ENCODE measurements around the gene MAPRE3. TPM values are rescaled to one million over a fixed set of nuclear protein-coding genes. Genes with fewer than 3 reads are reported as not detected.

The MAPRE3 gene
- total and polyA plus RNA-seq, 2 donors (not counting 3 experiments of a cell fraction or from before 2014, with no cell fraction given), result 4.4 to 6.1 TPM

DNA sequence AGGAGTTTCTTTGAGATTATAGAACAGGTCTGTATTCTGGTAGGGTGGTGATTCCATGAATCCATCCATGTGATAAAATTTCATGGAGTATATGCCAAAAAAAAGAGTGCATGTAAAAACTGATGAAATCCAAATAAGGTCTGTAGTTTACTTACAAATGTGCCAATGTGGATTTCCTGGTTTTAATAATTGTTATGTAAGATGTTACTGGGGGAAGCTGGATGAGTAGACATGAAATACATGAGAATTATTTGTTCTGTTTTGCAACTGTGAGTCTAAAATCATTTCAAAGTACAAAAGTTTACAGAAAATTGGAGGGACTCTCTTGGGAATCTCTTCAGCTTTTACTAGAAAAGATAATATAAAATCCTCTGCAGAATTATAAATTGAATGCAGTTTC is 38.6 kb downstream of the MAPRE3 start:
- dilution Hi-C loops (cut with MboI; ENCODE audit: extremely low pct_ligation_motif_present, low sequenced_read_pairs), result no loop called here
- POLR2A ChIA-PET, result no interaction called here
- no peaks in the 10 kb centered on the region for H3K27me3 ChIP-seq (ENCODE audit: control insufficient read depth in 2 of 2, insufficient read depth in 2 of 2, low read length in 2 of 2)

More for the DNA sequence above, 38.6 kb downstream of the MAPRE3 start:
- Histone ChIP-seq H3K4me1 (ENCODE audit: control insufficient read depth, extremely low read depth, insufficient read depth, low read length) (peaks cover 4% of the 10 kb centered on the region), H3K9ac (replicated peaks; ENCODE audit: extremely low read depth, insufficient read depth, low read length) (no peak overlapping the region), H3K4me3 (replicated peaks in 1 of 3; ENCODE audit: insufficient read depth in 1 of 3, low read depth in 1 of 3, low read length in 3 of 3) (no peak overlapping the region), H3K27ac (ENCODE audit: insufficient read depth, low read depth, low read length) (no peak overlapping the region), H3K79me2 (ENCODE audit: control insufficient read depth, insufficient read depth, low read length) (no peaks in the 10 kb centered on the region), H3K36me3 (ENCODE audit: control insufficient read depth in 2 of 2, extremely low read depth in 1 of 2, insufficient read depth in 2 of 2, low read length in 2 of 2) (no peaks in the 10 kb centered on the region), H4K20me1 (replicated peaks; ENCODE audit: control insufficient read depth, extremely low read depth, insufficient read depth, low read length) (no peaks in the 10 kb centered on the region), H3K9me3 (replicated peaks; ENCODE audit: control insufficient read depth, insufficient read depth, low read length) (no peaks in the 10 kb centered on the region), H3K9me1 (replicated peaks; ENCODE audit: control insufficient read depth, extremely low read depth, insufficient read depth, low read length) (no peaks in the 10 kb centered on the region), H2AFZ (ENCODE audit: low read depth, low read length) (no peak overlapping the region), H3K4me2 (ENCODE audit: insufficient read depth, low read length) (no peak overlapping the region)
- no TSS peak for BruUV-seq (replicated peaks)
- FAIRE-seq (no peak), DNase-seq (ENCODE audit: low read depth, low spot score) (no peak)
- TF ChIP-seq POLR2AphosphoS5 (IDR thresholded peaks at IDR 0.05; ENCODE audit: insufficient read depth, low read depth, low read length), result no peak
- TF ChIP-seq MYC (IDR thresholded peaks at IDR 0.05; ENCODE audit: low read depth, low read length), result no peak
- TF ChIP-seq POLR2A (IDR thresholded peaks at IDR 0.05; ENCODE audit: low read depth, low read length), result no peak
- TF ChIP-seq, protein P1, sequence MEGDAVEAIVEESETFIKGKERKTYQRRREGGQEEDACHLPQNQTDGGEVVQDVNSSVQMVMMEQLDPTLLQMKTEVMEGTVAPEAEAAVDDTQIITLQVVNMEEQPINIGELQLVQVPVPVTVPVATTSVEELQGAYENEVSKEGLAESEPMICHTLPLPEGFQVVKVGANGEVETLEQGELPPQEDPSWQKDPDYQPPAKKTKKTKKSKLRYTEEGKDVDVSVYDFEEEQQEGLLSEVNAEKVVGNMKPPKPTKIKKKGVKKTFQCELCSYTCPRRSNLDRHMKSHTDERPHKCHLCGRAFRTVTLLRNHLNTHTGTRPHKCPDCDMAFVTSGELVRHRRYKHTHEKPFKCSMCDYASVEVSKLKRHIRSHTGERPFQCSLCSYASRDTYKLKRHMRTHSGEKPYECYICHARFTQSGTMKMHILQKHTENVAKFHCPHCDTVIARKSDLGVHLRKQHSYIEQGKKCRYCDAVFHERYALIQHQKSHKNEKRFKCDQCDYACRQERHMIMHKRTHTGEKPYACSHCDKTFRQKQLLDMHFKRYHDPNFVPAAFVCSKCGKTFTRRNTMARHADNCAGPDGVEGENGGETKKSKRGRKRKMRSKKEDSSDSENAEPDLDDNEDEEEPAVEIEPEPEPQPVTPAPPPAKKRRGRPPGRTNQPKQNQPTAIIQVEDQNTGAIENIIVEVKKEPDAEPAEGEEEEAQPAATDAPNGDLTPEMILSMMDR (IDR thresholded peaks at IDR 0.05; ENCODE audit: extremely low read depth in 1 of 2, insufficient read depth in 1 of 2, low read depth in 1 of 2, low read length in 2 of 2), result no peak
- no peak for TF ChIP-seq GATA2 (IDR thresholded peaks at IDR 0.05; ENCODE audit: insufficient read depth, insufficient read length, low read depth, low read length)
- TF ChIP-seq, protein P2, sequence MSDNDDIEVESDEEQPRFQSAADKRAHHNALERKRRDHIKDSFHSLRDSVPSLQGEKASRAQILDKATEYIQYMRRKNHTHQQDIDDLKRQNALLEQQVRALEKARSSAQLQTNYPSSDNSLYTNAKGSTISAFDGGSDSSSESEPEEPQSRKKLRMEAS (IDR thresholded peaks at IDR 0.05; ENCODE audit: insufficient read depth, insufficient read length), result no peak
- no peak for TF ChIP-seq JUN (IDR thresholded peaks at IDR 0.05; ENCODE audit: borderline replicate concordance, insufficient read depth, insufficient read length, low read depth)
- no peak for TF ChIP-seq EZH2 (IDR thresholded peaks at IDR 0.05; ENCODE audit: borderline replicate concordance, low read depth, low read length, severe bottlenecking)
- TF ChIP-seq FOS (IDR thresholded peaks at IDR 0.05; ENCODE audit: borderline replicate concordance, insufficient read depth, low read length), result no peak
- CTCF ChIA-PET, result interaction anchor here (0.6 to 4.9 kb wide), 9 partner anchors 18 to 284 kb away, joined by 3 to 46 read pairs (median 3); no protein-coding TSS in a partner anchor
- intact Hi-C loops (cut with micrococcal nuclease), result no loop called here

Data from endothelial cell of umbilical vein (primary cell).